ENCODE data around the gene SYK.

SYK gene

GRCh38 chr9:90940280-90940679 is 138.7 kb downstream of the SYK start:
- no peak for DNase-seq (ENCODE audit: low read depth in 1 of 2, low spot score in 1 of 2)

GRCh38 chr9:90941661-90942060 is 140.0 kb downstream of the SYK start:
- DNase-seq (ENCODE audit: low read depth in 1 of 2, low spot score in 1 of 2): no peak

GRCh38 chr9:90942555-90942954 is 140.9 kb downstream of the SYK start:
- DNase-seq (ENCODE audit: low read depth in 1 of 2, low spot score in 1 of 2): no peak

DNA sequence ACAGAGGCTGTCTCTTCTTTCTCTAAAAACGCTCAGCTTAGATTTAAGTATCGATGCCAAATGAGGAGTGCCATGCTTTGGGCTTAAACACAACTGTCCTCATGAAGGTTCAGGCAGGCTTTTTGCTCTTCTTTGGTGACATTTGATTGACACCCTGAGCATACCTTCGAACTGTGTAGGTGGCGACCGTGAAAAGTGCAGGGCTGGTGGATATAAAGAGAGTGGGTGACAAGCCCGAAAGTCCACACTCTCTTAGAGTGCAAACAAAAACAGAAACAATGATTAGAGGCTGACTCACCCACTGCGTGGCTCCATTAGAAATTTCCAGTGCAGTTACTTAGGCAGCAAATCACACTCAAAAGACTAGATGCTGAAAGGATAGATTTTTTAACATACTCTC is 141.7 kb downstream of the SYK start:
- DNase-seq (ENCODE audit: low read depth in 1 of 2, low spot score in 1 of 2): no peak

DNA sequence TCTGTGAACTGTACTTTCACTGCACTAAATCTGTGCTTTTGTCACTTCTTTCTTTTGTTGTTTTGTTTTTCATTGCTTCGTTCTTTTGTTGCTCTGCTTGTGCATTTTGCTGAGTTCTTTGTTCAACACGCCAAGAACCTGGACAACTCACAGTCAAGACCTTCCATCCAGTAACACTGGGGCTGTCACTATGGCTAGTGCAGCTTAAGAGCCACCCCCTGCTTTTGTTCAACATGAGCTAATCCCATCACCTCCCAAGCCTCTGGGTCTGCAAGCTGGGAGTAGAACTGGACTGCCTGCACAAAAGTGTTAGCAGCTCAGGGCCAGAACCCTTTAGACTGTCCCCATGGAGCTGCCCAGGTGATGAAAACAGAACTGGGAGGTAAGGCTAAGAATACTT is 143.7 kb downstream of the SYK start:
- DNase-seq (ENCODE audit: low read depth in 1 of 2, low spot score in 1 of 2): no peak

GRCh38 chr9:90946982-90947381 is 145.4 kb downstream of the SYK start:
- DNase-seq (ENCODE audit: low read depth in 1 of 2, low spot score in 1 of 2): no peak

All from activated T-helper 1 cell treated with anti-CD3 and anti-CD28 coated beads, Interleukin-2, amount 50 U/mL, for 16 hours (primary cell).